K562 treated with DMSO at 1 percent for 4 hours (cell line): ENCODE data around the gene NTRK3. TPM values are rescaled to one million over a fixed set of nuclear protein-coding genes. Genes with fewer than 3 reads are reported as not detected.

Experiments
- total RNA-seq: library from RNA; unstranded; fragments of 300-600 nt; gene quantifications from 2 replicates; pipeline ENCODE4 v1.2.3, GENCODE V29; 2022; ENCODE audit not compliant: insufficient read depth

The NTRK3 gene
- total RNA-seq = not detected in 2 replicates

GRCh38 chr15:88256279-88257230 lies at the start of gene NTRK3:
TSS of gene NTRK3 (minus strand) at chr15:88256739. CDS start at chr15:88256153, 586 bp downstream.

Other genes with a start within 250 kb of the NTRK3 start
- gene MRPL46, start 210.6 kb upstream of the NTRK3 start, total RNA-seq = 17.8 and 25.7 TPM in 2 replicates
- gene MRPS11, start 211.0 kb upstream of the NTRK3 start, total RNA-seq = 44.7 and 46.9 TPM in 2 replicates